ENCODE results near the gene CRYBA4. TPM values are rescaled to one million over a fixed set of nuclear protein-coding genes. Genes with fewer than 3 reads are reported as not detected.

The CRYBA4 gene
- total RNA-seq (2022; extraction: Qiagen RNA extraction), result not detected in 5 replicates

GRCh38 chr22:26621663-26622062, at the start of gene CRYBA4:
CRYBA4 (plus strand) TSS chr22:26621963; CDS start chr22:26622597, 634 bp downstream.

GRCh38 chr22:26589845-26590736, 31.7 kb upstream of the CRYBA4 start, which contains the start of gene TPST2:
TPST2 (minus strand) TSS chr22:26590132; CDS start chr22:26541630, 48,502 bp downstream.

GRCh38 chr22:26617271-26618199, 4.2 kb upstream of the CRYBA4 start, which contains the start of gene CRYBB1:
CRYBB1 (minus strand) TSS chr22:26618027; CDS start chr22:26616319, 1,708 bp downstream.

GRCh38 chr22:26656891-26657851, 35.4 kb downstream of the CRYBA4 start, which contains the start of gene MIAT:
MIAT (plus strand) TSS chr22:26657588.

Other genes with a start within 250 kb of the CRYBA4 start
- gene ASPHD2, start 192.7 kb upstream of the CRYBA4 start, total RNA-seq (2022; extraction: Qiagen RNA extraction), result 1.5 to 2.0 TPM (median 1.7 TPM) in 5 replicates
- 14.1 to 17.4 TPM (median 16.0 TPM) in 5 replicates for gene HPS4, start 138.2 kb upstream of the CRYBA4 start, total RNA-seq (2022; extraction: Qiagen RNA extraction)
- gene SRRD, start 138.1 kb upstream of the CRYBA4 start, total RNA-seq (2022; extraction: Qiagen RNA extraction), result 15.7 to 23.9 TPM (median 19.4 TPM) in 5 replicates
- 20.2 to 26.4 TPM (median 25.5 TPM) in 5 replicates for gene TFIP11, start 109.5 kb upstream of the CRYBA4 start, total RNA-seq (2022; extraction: Qiagen RNA extraction)
- gene TPST2, start 31.8 kb upstream of the CRYBA4 start, total RNA-seq (2022; extraction: Qiagen RNA extraction), result 7.7 to 9.5 TPM (median 8.2 TPM) in 5 replicates
- not detected in 5 replicates for gene CRYBB1, start 3.9 kb upstream of the CRYBA4 start, total RNA-seq (2022; extraction: Qiagen RNA extraction)
- gene MIAT, start 35.6 kb downstream of the CRYBA4 start, total RNA-seq (2022; extraction: Qiagen RNA extraction), result 0.11 to 0.38 TPM (median 0.25 TPM) in 5 replicates